Measurements from ENCODE around the gene LMX1B.

LMX1B gene

DNA sequence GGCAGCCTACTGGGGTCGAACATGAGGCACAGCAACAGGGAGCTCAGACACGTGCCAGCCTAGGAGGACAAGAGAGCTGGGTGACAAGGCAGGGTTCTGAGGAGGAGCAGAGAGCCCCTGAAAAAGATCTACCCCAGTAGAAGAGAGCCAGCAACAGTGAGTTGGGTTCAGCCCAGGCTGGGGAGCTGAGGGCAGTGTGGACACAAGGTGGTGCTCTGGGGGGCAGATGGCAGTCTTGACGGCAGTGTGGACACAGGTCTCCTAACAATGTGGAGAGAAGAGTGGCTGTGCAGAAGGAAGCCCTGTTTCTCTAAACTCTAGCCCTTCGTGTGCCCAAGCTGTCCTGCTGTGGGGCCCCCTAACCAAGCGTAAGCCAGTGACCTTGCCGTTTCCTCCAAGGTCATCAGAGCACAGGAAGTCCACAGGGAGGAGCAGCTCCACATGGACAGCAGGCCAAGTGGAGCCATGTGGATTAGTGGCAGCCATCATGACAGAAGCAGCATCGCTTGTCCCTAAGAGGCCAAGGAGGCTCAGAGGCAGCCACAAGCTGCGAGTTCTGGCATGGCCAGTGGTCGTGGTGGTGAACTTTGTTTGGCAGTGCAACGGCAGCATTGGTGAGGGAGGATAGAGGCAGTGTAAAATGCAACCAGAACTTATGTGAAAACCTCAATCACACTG, 25.1 kb upstream of the LMX1B start:
- TF ChIP-seq, protein P1, sequence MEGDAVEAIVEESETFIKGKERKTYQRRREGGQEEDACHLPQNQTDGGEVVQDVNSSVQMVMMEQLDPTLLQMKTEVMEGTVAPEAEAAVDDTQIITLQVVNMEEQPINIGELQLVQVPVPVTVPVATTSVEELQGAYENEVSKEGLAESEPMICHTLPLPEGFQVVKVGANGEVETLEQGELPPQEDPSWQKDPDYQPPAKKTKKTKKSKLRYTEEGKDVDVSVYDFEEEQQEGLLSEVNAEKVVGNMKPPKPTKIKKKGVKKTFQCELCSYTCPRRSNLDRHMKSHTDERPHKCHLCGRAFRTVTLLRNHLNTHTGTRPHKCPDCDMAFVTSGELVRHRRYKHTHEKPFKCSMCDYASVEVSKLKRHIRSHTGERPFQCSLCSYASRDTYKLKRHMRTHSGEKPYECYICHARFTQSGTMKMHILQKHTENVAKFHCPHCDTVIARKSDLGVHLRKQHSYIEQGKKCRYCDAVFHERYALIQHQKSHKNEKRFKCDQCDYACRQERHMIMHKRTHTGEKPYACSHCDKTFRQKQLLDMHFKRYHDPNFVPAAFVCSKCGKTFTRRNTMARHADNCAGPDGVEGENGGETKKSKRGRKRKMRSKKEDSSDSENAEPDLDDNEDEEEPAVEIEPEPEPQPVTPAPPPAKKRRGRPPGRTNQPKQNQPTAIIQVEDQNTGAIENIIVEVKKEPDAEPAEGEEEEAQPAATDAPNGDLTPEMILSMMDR (IDR thresholded peaks at IDR 0.05; ENCODE audit: control insufficient read depth, insufficient read depth, low read depth, low read length, missing control alignments), result no peak
- no peak for DNase-seq (ENCODE audit: low read depth)
- H3K4me3 ChIP-seq (ENCODE audit: control insufficient read depth, low read depth, low read length), result no peak overlapping the region

DNA sequence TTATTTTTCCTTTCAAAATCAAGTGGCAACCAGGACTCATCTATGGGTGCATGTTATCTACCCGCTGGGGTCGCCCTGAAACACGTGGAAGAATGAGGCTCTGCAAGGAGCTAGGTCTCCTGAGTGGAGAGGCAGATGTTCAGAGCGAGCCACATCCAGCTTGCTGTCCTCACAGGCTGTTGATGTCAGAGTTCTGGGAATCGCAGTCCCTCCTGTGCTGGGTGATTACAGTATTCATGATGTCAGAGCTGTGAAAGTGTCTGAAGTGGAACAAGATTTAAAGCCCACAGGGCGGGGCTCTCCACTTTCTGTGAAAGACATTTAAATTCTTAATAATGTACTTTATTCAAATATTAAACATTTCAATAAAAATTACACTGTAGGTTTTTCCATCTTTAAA, 24.4 kb upstream of the LMX1B start:
- DNase-seq (ENCODE audit: low read depth), result no peak
- TF ChIP-seq, protein P1 (IDR thresholded peaks at IDR 0.05; ENCODE audit: control insufficient read depth, insufficient read depth, low read depth, low read length, missing control alignments), result no peak

DNA sequence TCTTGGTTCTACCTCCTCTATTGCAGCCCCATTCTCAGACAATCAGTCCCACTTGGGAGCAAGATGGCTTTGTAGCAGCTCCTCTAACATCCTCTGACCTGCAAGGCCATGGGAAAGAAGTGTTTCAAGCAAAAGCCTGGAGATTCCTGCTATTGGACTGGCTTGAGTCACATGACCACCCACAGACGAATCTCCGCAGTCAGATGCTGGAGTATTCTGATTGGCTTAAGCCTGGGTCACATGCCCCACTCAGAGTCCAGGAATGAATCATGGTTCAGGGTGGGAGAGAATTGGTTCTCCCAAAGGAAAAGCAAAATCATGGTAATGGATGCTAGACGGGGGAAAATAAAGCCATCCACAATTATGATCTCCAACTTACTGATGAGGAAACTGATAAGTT, 22.6 kb upstream of the LMX1B start:
- no peak for DNase-seq (ENCODE audit: low read depth)
- TF ChIP-seq, protein P1 (IDR thresholded peaks at IDR 0.05; ENCODE audit: control insufficient read depth, insufficient read depth, low read depth, low read length, missing control alignments), result no peak
- no peak overlapping the region for H3K4me3 ChIP-seq (ENCODE audit: control insufficient read depth, low read depth, low read length)

More for the DNA sequence above, 24.4 kb upstream of the LMX1B start:
- no peak overlapping the region for H3K4me3 ChIP-seq (ENCODE audit: control insufficient read depth, low read depth, low read length)

DNA sequence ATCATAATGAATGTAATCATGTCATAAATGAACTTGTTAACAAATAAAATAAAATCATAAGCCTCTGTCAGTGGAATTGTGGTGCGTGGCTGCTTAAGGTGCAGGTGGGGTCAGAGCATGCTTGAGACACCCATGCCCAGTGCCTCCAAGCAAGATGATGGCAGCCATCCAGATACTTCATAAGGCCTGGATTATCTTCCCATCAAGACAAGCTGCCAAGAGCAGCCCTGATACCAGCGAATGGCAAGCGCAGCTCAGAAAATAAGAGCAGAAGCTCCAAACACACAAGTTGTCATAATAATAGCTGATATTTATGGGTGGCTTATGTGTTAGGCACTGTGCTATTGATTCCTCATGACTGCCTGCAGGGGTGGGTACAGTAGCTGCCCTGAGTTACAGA, 21.8 kb upstream of the LMX1B start:
- TF ChIP-seq, protein P1 (IDR thresholded peaks at IDR 0.05; ENCODE audit: control insufficient read depth, insufficient read depth, low read depth, low read length, missing control alignments), result no peak
- no peak overlapping the region for H3K4me3 ChIP-seq (ENCODE audit: control insufficient read depth, low read depth, low read length)

DNA sequence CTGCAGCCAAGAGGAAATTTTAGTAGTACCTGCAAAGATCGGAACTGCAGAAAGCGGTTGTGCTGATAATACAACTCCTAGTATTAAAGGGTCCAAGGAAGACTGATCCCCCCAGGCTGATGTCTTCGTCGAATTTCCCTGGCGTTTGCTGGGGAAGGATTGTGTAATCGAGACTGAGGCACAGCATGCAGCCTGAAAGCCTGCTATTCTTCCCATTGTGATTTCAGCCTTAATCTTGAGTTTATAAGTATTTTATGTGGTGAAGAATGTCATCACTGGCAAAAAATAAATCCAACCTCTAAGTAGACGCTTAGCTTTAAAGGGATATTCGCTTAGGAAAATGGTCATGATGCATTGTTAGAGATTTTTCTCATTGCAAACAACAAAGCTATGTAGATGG, 21.3 kb upstream of the LMX1B start:
- no peak overlapping the region for H3K4me3 ChIP-seq (ENCODE audit: control insufficient read depth, low read depth, low read length)
- TF ChIP-seq, protein P1 (IDR thresholded peaks at IDR 0.05; ENCODE audit: control insufficient read depth, insufficient read depth, low read depth, low read length, missing control alignments), result no peak
- no peak for DNase-seq (ENCODE audit: low read depth)

More for the DNA sequence above, 21.8 kb upstream of the LMX1B start:
- DNase-seq (ENCODE audit: low read depth), result no peak

DNA sequence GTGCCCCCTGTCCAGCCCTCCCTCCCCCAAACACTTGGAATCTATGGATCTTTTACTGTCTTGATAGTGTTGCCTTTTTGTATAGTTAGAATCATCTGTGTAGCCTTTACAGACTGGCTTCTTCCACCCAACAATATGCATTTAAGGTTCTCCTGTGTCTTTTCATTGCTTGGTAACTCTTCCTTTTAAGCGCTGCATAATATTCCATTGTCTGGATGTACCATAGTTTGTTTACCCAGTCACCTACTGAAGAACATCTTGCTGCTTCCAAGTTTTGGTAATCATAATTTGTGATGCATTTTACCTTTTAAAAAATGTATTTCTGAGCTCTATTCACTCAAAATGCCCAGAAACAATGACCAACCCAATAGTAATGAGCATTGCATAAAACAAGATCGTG, 17.7 kb upstream of the LMX1B start:
- DNase-seq (ENCODE audit: low read depth), result no peak
- H3K4me3 ChIP-seq (ENCODE audit: control insufficient read depth, low read depth, low read length), result no peak overlapping the region
- TF ChIP-seq, protein P1 (IDR thresholded peaks at IDR 0.05; ENCODE audit: control insufficient read depth, insufficient read depth, low read depth, low read length, missing control alignments), result no peak
